ENCODE data around the gene DHX57.
"Not testable (repeated sequence)": the region's sequence is repeated elsewhere in the genome, so short reads cannot be mapped to it uniquely, and the experiment has no call there.

DHX57 gene

GRCh38 chr2:38794235-38794946 is 81.3 kb downstream of the DHX57 start:
- DNase-seq, result peak; percentile 15

- no peak for DNase-seq
Measured at GRCh38 chr2:38793511-38793910, 82.2 kb downstream of the DHX57 start.

GRCh38 chr2:38792751-38793150 is 83.0 kb downstream of the DHX57 start:
- no peak for DNase-seq

- DNase-seq, result not testable (repeated sequence)
Measured at GRCh38 chr2:38792321-38792720, 83.4 kb downstream of the DHX57 start.

- DNase-seq, result no peak
Measured at GRCh38 chr2:38791744-38792143, 84.0 kb downstream of the DHX57 start.

GRCh38 chr2:38789691-38790090 is 86.0 kb downstream of the DHX57 start:
- DNase-seq, result no peak

GRCh38 chr2:38788306-38788705 is 87.4 kb downstream of the DHX57 start:
- DNase-seq, result no peak

GRCh38 chr2:38783586-38783985 is 92.1 kb downstream of the DHX57 start:
- DNase-seq, result no peak

GRCh38 chr2:38778687-38779082 is 97.0 kb downstream of the DHX57 start:
- peak; percentile 9 for DNase-seq

- no peak for DNase-seq
Measured at GRCh38 chr2:38776531-38776930, 99.2 kb downstream of the DHX57 start.

GRCh38 chr2:38775921-38776225 is 99.9 kb downstream of the DHX57 start:
- no peak for DNase-seq

GRCh38 chr2:38775097-38775920 is 100.4 kb downstream of the DHX57 start:
- DNase-seq, result no peak

GRCh38 chr2:38771632-38772031 is 104.1 kb downstream of the DHX57 start:
- DNase-seq, result no peak

- DNase-seq, result no peak
Measured at GRCh38 chr2:38765551-38765950, 110.2 kb downstream of the DHX57 start.

GRCh38 chr2:38765149-38765548 is 110.6 kb downstream of the DHX57 start:
- DNase-seq, result no peak

- DNase-seq, result no peak
Measured at GRCh38 chr2:38763728-38764127, 112.0 kb downstream of the DHX57 start.

- DNase-seq, result no peak
Measured at GRCh38 chr2:38763228-38763627, 112.5 kb downstream of the DHX57 start.

GRCh38 chr2:38755891-38756290 is 119.8 kb downstream of the DHX57 start:
- not testable (repeated sequence) for DNase-seq

GRCh38 chr2:38754506-38754905 is 121.2 kb downstream of the DHX57 start:
- no peak for DNase-seq

GRCh38 chr2:38754049-38754448 is 121.7 kb downstream of the DHX57 start:
- DNase-seq, result no peak

- no peak for DNase-seq
Measured at GRCh38 chr2:38751596-38752410, 123.9 kb downstream of the DHX57 start.

GRCh38 chr2:38750891-38751595 is 124.7 kb downstream of the DHX57 start, which contains the start of gene SRSF7:
Gene SRSF7, minus strand, starts transcription at chr2:38751361. Its CDS starts 105 bp downstream, at chr2:38751256.
- peak; percentile 100 for DNase-seq

Data from eye (tissue), 1 donor.